Right lobe of liver (tissue), 6 donors: ENCODE results near the gene ZMIZ1. TPM values are rescaled to one million over a fixed set of nuclear protein-coding genes. Genes with fewer than 3 reads are reported as not detected.
A peak's percentile ranks its signal among the peaks of the same experiment; 100 is the strongest.

Experiments
- ATAC-seq, 4 donors: fragments of 200-7000 bp; cut with Tn5 transposase; one replicate each; pipeline ENCODE4 v1.9.1; 2020; ENCODE audit warnings: mild to moderate bottlenecking in 4 of 4, moderate library complexity in 4 of 4
- DNase-seq, 3 donors: peaks; one replicate each; pipeline ENCODE4 v3.0.0-alpha.2; 2020
- H3K27ac ChIP-seq, 3 donors: fragments of 200-600 bp; one replicate each; pipeline ENCODE4 v1.8.0; 2022
- H3K27me3 ChIP-seq, 2 donors: fragments of 200-600 bp; one replicate each; pipeline ENCODE4 v1.8.0; 2022
- H3K36me3 ChIP-seq, 4 donors: fragments of 200-600 bp; sonication (generic) in 1 of 4; one replicate each; pipeline versions ENCODE4 v1.5.1 to v1.8.0; 2017 to 2022; ENCODE audit warnings: control low read depth in 1 of 4
- H3K4me1 ChIP-seq, 4 donors: fragments of 200-600 bp; sonication (generic) in 1 of 4; one replicate each; pipeline versions ENCODE4 v1.5.1 to v1.8.0; 2017 to 2022; ENCODE audit warnings: control low read depth in 1 of 4
- H3K4me3 ChIP-seq, 3 donors: fragments of 200-600 bp; one replicate each; pipeline ENCODE4 v1.8.0; 2022
- H3K9me3 ChIP-seq, 4 donors: fragments of 200-600 bp; sonication (generic) in 1 of 4; one replicate each; pipeline versions ENCODE4 v1.5.1 to v1.8.0; 2017 to 2022; ENCODE audit warnings: control low read depth in 1 of 4
- CTCF ChIP-seq, 4 donors: fragments of 200-600 bp in 3 of 4; fragments of 450-650 bp in 1 of 4; IDR thresholded peaks; one replicate each; pipeline versions ENCODE4 v1.5.1 to v1.8.0; 2016 to 2022; ENCODE audit warnings: antibody characterized with exemption in 4 of 4, mild to moderate bottlenecking in 2 of 4
- POLR2A ChIP-seq: fragments of 450-650 bp; IDR thresholded peaks from one replicate; pipeline ENCODE4 v1.6.1; 2017; ENCODE audit warnings: antibody characterized with exemption, mild to moderate bottlenecking
- WGBS: methylation state at CpG from one replicate; pipeline ENCODE4 v1.1.6; 2018; ENCODE audit warnings: low coverage, low lambda C conversion rate; ENCODE audit not compliant: insufficient coverage; ENCODE audit errors: missing lambda C conversion rate; 5-methylcytosine and 5-hydroxymethylcytosine counted together
- intact Hi-C, 2 donors: fragments of 100-400 bp; cut with DNase I; formaldehyde crosslinking; loops; one replicate each; pipeline versions ENCODE4 v1.11.2 to v1.14.1; 2022
- total RNA-seq, 6 experiments: library from RNA; depleted of rRNA in 2 of 6; stranded (reverse); fragments of >200 nt in 2 of 6; fragmentation: NEBNext Ultra II Directional in 3 of 6; extraction: Animal tissue kit (Norgen Biotek cat#: 25700) in 3 of 6; gene quantifications; one replicate each; pipeline versions ENCODE4 v1.1.0 to v1.2.4, GENCODE V29; 2016 to 2023
- donor health status: DM: no; HTN: yes; CAD: no.
- donor health status: DM: no; HTN: no; CAD: no.
- donor health status: DM: no; HTN: no; CAD: no.
- donor health status: DM: no; HTN: yes; CAD: no.
- donor health status: DM: no; HTN: yes; CAD: no.

The ZMIZ1 gene
- total RNA-seq, 6 experiments from 2014 or later, result 9.9 to 22.8 (median 12.3) TPM

GRCh38 chr10:79103129-79103528 is 34.4 kb downstream of the ZMIZ1 start:
- Histone ChIP-seq H3K4me1 (peaks cover 0 to 45% (median 15%) of the 10 kb centered on the region in 4 donors), H3K4me3 (no peak overlapping the region), H3K9me3 (no peaks in the 10 kb centered on the region), H3K27me3 (no peaks in the 10 kb centered on the region), H3K27ac (no peak overlapping the region), H3K36me3 (no peaks in the 10 kb centered on the region)
- DNase-seq (no peak), ATAC-seq (no peak)
- 69% methylated on average over 8 of the region's 13 CpGs for WGBS
- TF ChIP-seq POLR2A (no peak), CTCF (IDR thresholded peaks at IDR 0.05) (no peak)
- intact Hi-C loops, result no loop called here

- Histone ChIP-seq H3K4me3 (no peak overlapping the region), H3K9me3 (no peaks in the 10 kb centered on the region), H3K36me3 (no peaks in the 10 kb centered on the region), H3K4me1 (peaks cover 0 to 41% (median 12%) of the 10 kb centered on the region in 4 donors), H3K27me3 (no peaks in the 10 kb centered on the region), H3K27ac (no peak overlapping the region)
- ATAC-seq, result peak in 3 of 4 donors; percentile 2 to 38 (median 15)
- no peak for TF ChIP-seq CTCF (IDR thresholded peaks at IDR 0.05)
- intact Hi-C loops, result no loop called here
- 20% methylated on average over 2 of the region's 8 CpGs for WGBS
- DNase-seq, result no peak
These were observed 34.8 kb downstream of the ZMIZ1 start for GRCh38 chr10:79103585-79103984.

- intact Hi-C loops, result no loop called here
- WGBS, result 17% methylated on average over 5 of the region's 11 CpGs
- Histone ChIP-seq H3K36me3 (no peaks in the 10 kb centered on the region), H3K27me3 (no peaks in the 10 kb centered on the region), H3K9me3 (no peaks in the 10 kb centered on the region), H3K27ac (peak overlapping the region in 2 of 3 donors; percentile 20 to 38), H3K4me3 (no peak overlapping the region), H3K4me1 (peaks cover 0 to 40% (median 12%) of the 10 kb centered on the region in 4 donors)
- TF ChIP-seq CTCF (IDR thresholded peaks at IDR 0.05) (peak in 3 of 4 donors; percentile 18 to 23 (median 21)), POLR2A (no peak)
- DNase-seq (no peak), ATAC-seq (peak in 3 of 4 donors; percentile 44 to 66 (median 58))
These were observed 36.5 kb downstream of the ZMIZ1 start for GRCh38 chr10:79105150-79105739.

GRCh38 chr10:79105818-79106217 is 37.1 kb downstream of the ZMIZ1 start:
- Histone ChIP-seq H3K36me3 (no peaks in the 10 kb centered on the region), H3K4me1 (peaks cover 0 to 41% (median 14%) of the 10 kb centered on the region in 4 donors), H3K9me3 (no peaks in the 10 kb centered on the region), H3K27me3 (no peaks in the 10 kb centered on the region), H3K27ac (no peak overlapping the region), H3K4me3 (no peak overlapping the region)
- intact Hi-C loops, result no loop called here
- TF ChIP-seq POLR2A (no peak), CTCF (IDR thresholded peaks at IDR 0.05) (no peak)
- WGBS, result 37% methylated on average over 3 of the region's 6 CpGs
- DNase-seq (no peak), ATAC-seq (no peak)
